Caki2 (cell line): Measurements from ENCODE around the gene SLC8A3. TPM values are rescaled to one million over a fixed set of nuclear protein-coding genes. Genes with fewer than 3 reads are reported as not detected.
A peak's percentile ranks its signal among the peaks of the same experiment; 100 is the strongest.
"Not testable (repeated sequence)": the region's sequence is repeated elsewhere in the genome, so short reads cannot be mapped to it uniquely, and the experiment has no call there.

Experiments used
- DNase-seq: peaks from one replicate; pipeline ENCODE4 v3.0.0-alpha.2; 2015; ENCODE audit warnings: low read depth
- in situ Hi-C: cut with HindIII; loops from 2 replicates; pipeline ENCODE4 v1.10.0; 2016; ENCODE audit warnings: low sequenced_read_pairs, low pct_unique_long_range_greater_than_20kb, mixed read lengths
- total RNA-seq: library from RNA; depleted of rRNA; stranded (reverse); fragments of >200 nt; shearing (Covaris generic); gene quantifications from 2 replicates; pipeline ENCODE4 v1.2.3, GENCODE V29; 2014; ENCODE audit warnings: low replicate concordance; rRNA removed

Gene SLC8A3, protein sequence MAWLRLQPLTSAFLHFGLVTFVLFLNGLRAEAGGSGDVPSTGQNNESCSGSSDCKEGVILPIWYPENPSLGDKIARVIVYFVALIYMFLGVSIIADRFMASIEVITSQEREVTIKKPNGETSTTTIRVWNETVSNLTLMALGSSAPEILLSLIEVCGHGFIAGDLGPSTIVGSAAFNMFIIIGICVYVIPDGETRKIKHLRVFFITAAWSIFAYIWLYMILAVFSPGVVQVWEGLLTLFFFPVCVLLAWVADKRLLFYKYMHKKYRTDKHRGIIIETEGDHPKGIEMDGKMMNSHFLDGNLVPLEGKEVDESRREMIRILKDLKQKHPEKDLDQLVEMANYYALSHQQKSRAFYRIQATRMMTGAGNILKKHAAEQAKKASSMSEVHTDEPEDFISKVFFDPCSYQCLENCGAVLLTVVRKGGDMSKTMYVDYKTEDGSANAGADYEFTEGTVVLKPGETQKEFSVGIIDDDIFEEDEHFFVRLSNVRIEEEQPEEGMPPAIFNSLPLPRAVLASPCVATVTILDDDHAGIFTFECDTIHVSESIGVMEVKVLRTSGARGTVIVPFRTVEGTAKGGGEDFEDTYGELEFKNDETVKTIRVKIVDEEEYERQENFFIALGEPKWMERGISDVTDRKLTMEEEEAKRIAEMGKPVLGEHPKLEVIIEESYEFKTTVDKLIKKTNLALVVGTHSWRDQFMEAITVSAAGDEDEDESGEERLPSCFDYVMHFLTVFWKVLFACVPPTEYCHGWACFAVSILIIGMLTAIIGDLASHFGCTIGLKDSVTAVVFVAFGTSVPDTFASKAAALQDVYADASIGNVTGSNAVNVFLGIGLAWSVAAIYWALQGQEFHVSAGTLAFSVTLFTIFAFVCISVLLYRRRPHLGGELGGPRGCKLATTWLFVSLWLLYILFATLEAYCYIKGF
- 0.91 TPM in 1 of 2 replicates, not detected in the other for total RNA-seq

DNA sequence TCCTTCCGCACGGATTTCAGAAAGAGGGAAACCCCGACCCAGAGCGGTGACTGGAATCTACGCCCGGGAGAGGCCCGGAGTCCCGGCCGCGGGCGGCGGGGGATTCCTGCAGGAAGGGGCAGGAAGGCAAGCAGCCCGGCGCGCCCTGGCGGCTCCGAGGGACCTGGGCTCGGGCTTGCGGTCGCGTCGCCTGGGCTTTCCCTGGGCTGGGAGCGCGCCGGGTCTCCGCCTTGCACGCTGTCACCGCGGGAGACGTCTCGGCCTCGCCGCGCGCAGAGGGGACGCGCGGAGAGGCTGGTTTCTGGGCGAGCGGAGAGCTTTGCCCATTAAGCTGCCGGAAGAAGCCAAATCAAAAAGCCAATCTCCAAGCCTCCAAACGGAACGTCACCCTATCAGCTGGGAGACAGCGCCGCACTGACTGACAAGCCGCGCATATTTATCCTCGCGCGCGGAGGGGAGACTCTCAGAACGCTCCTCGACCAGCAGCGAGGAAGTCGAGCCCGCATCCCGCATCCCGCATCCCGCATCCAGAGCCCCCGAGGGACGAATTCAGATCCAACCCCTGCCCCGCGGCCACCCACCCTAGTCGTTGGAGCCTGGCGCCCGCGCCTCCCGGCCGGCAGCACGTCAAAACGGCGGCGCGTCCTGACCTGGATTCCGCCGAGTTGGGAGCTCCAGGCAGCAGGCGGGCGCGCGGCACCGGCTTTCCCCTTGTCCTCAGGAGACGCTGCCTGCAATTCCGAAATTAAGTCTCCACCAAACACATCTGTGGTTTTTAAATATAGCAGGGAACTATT is at the start of gene SLC8A3:
Gene SLC8A3, minus strand, starts transcription at position 293 of the 797 bp plus-strand sequence. CDS start 20,529 bp downstream, outside the sequence.
- DNase-seq, result peak; percentile 26

DNA sequence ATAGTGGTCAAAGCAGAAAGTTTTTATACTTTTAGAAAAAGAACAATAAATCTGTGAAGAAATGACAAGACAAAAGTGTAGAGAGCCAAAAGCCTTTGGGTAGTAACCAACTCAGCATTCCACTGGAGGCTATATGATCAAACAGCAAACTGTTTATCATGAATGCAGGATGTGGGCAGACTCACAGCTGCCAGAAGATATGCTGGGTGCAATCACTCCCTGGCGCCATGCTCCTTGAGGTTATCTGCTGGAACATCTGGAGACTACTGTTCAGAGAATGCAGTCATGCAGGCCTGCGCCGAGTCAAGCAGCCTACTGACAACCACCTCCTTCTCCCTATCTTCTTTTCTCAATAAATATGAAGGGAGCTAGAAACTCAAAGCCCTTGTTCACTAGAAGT is 49.0 kb upstream of the SLC8A3 start:
- no peak for DNase-seq

More for the DNA sequence above, at the start of gene SLC8A3:
- in situ Hi-C loops, result no loop called here

DNA sequence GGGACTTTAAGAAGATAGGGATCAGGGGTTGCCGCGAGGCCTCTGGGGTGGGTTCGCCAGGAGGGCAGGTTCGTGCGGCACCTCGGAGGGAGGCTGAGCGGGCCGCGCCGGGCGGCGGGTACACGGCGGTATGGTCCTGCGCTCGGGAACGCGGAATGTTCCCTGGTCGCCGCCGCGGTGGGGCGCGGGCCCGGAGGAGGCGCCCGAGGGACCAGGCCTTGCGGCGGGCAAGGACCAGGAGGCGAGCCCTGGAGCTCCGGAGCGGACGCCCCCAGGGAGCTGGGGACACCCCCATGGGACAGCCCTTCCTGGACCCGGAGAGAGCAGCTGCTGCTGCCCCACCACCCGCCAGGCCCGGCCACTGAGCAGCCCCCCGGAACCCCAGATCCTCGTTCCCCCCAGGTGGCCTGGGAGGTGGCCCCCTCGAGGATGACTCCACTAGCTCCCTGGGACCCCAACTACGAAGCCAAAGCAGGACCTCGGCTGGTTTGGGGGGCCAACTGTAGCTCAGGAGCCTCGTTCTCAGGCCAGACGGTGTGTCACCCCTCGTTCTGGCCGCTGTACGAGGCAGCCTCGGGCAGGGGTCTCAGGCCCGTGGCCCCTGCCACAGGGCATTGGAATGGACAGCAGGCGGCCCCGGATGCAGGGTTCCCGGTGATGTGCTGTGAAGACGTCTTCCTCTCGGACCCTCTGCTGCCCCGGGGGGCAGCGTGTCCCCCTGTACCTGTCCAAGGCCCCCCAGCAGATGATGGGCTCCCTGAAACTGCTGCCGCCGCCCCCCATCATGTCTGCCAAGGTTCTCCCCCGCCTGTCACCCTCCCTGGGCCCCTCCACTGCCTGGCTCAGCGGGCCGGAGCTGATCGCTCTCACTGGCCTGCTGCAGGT is 45.6 kb upstream of the SLC8A3 start:
- no peak for DNase-seq
- in situ Hi-C loops, result no loop called here

More for the DNA sequence above, 49.0 kb upstream of the SLC8A3 start:
- in situ Hi-C loops, result no loop called here

DNA sequence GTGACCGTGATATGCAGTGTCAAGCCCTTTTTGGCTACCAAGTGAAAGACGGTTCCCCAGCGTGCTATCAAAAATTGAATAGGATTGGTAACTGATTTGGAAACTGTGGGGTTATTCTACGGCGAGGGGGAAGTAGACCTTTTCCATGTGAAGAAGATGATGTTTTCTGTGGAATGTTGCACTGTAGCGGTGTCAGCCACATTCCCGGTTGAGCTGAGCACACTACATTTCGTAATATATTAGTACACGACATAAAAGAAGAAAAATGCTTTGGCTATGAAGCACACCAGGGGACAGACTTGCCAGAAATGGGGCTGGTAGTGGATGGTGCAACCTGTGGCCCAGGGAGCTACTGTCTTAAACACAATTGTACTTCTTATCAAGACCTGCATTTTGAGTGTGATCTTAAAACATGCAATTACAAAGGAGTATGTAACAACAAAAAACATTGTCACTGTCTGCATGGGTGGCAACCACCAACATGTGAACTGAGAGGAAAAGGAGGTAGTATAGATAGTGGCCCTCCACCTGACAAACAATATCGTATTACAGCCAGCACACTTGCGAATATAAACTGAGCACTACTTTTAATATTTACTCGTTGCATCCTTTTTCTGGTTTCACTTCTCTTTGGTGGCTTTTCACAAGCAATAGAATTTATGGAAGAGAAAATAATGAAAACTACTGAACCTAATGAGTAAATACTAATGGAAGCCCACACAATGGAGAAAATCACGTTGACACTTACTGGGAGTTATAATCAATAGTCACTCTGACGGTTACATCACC is 43.2 kb upstream of the SLC8A3 start:
- in situ Hi-C loops, DNase-seq: not testable (repeated sequence)

DNA sequence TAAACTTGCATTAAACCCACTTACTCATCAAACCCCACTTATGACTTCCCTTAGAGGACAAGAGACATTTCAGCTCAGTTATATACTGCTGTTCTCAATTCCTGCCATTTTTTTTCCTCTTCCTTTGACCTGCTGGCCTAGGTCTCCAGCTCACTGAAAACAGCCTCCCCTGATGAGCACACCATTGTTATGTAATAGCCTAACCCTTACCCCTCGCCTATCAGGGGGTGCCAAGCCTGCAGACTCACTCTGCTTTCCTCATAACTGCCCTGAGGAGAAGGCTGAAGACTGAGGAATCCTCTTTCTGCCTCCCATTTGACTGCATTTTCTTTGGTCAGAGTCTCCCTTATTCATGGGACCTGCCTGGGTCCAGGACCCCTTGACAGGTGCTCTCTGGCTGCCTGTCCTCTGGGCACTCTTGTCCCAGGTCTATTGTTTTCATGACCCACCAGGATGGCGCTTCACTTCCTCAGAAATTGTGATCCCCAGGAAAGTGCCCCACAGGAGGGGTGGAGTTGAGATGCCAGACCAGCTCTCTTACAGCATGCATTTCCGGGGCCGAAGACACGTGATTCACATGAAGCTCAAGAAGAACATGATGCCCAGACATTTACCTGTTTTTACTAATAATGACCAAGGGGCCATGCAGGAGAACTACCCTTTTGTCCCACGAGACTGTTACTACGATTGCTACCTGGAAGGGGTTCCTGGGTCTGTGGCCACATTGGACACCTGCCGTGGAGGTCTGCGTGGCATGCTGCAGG is 41.3 kb upstream of the SLC8A3 start:
- in situ Hi-C loops, result not testable (repeated sequence)

DNA sequence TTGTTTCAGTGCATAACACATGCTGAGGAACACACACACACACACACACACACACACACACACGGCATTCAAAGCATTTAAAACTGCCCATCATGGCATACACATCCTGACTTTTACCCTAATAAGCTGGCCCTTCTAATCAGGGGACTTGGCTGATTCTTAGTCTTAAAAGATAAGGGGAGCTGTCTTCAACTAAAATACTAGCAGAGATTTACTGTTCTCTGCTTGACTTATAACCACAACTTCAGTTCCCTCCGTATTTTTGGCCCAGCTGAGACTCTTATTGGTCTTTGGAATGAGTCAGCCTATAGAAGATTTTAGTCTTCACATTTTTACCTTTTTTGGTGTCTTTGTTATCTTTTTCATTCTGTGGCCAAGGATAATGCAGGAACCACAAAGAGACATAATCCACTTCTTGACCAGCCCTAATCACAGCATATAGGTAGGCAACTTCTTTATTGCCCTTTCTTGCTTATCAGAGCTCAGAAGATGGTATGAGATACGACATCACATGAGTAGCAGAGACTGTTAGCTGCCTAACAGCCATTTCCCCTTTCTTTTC is 25.1 kb upstream of the SLC8A3 start:
- in situ Hi-C loops, result no loop called here
- no peak for DNase-seq

More for the DNA sequence above, 41.3 kb upstream of the SLC8A3 start:
- not testable (repeated sequence) for DNase-seq

DNA sequence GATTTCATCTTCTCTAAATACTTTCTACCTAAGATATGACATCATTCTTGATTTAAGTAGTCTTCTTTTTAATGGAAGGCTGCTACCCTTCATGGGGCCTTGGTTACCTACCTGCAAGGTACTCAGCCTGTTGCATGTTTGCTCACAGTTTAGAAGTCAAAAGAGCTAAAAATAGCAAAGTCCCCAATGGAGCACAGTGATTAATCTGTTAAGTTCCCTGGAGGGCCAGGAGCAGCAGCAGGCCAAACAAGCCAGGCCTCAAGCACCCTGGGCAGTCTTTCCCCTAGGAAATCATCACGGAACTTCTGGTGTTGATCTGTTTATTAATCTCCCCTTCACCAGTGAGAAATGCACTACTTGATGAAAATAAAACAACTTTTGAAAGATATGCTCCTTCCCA is 24.0 kb upstream of the SLC8A3 start:
- DNase-seq, result no peak
- in situ Hi-C loops, result no loop called here

DNA sequence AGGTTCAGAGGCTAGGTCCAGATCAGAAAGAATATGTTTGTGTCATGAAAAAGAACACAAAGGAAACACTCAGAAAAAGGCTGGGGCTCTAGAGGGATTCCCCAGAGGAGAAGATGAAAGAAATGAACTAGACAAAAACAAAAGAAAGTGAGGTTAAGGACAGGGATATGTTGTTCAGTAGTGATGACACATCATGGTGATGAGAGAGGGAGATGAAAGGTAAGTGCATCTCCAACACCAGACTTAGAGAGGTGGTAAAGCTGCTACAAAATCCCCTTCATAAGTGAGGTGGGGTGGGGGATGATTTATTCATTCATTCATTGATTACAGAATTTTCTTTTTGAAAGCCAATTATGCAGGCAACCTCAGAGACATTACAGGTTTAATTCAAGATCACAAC is 19.6 kb upstream of the SLC8A3 start:
- in situ Hi-C loops, result no loop called here
- no peak for DNase-seq

DNA sequence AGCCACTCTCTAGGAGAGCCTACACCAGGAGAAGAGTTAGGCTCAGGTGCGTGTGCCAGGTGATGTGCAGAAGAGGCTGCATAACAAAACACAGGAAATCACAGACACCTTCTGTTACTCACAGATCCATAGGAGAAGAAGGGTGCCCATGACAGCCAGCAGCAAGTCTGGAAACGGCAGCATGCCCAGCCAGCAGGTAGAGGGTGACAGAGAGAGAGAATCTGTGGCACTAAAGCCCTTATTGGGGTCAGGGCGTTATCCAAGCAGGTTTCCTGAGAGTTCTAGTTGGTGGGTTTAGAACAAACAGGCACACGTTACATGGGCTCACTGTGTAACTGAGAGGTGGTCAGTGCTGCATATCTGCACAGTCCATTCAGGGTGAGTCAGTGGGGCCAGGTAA is 14.9 kb upstream of the SLC8A3 start:
- DNase-seq, result no peak
- in situ Hi-C loops, result no loop called here

DNA sequence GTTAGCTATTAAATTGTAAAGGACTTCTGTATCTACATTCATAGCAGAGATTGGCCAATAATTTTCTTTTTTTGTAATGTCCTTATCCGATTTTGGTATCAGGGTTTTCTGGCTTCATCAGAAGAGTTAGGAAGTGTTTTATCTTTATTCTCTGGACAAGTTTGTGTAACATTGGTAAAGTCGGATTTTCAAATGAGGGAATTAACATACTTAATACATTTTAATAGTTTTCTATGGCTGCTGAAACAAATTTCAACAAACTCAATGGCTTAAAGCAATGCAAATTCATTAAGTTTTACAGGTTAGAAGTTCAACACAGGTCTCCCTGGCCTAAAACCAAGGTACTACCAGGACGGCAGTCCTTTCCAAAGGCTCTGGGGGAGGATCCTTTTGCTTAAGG is 13.2 kb upstream of the SLC8A3 start:
- in situ Hi-C loops, result no loop called here
- DNase-seq, result no peak

DNA sequence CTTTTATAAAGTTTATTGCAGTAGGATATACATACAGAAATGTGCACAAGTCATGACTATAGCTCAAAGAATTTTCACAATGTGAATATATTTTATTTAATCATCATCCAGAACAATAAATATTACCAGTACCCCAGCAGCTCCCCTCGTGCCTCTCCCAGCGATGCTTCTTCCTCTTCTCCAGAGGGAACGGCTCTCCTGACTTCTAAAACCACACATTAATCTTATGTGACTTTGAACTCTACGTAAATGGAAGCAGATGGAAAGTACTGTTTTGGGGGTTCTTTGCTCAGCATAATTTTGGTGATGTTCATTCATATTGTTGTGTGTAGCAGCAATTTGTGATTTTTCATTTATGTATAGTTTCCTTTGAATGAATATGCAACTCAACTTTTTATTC is 4.6 kb upstream of the SLC8A3 start:
- in situ Hi-C loops, result no loop called here
- DNase-seq, result no peak

DNA sequence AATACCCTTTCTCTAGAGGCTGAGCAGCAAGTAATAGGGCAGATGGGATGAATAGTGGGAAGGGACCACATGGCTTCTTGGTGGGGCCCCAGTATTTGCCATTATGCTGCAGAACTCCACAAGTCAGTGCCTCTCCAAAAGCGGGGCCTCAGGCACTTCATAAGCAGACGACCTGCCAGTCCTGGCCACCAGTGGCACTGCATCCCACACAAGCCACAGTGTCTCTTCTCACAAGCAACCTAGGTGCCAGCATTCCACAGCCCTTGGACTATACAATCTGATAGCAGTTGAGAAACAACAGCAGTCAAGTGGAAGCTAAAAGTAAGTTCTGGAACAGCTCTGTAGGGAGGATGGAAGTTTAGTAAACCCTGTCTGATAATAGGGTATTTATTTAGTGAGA is 4.2 kb upstream of the SLC8A3 start:
- no peak for DNase-seq
- in situ Hi-C loops, result no loop called here

DNA sequence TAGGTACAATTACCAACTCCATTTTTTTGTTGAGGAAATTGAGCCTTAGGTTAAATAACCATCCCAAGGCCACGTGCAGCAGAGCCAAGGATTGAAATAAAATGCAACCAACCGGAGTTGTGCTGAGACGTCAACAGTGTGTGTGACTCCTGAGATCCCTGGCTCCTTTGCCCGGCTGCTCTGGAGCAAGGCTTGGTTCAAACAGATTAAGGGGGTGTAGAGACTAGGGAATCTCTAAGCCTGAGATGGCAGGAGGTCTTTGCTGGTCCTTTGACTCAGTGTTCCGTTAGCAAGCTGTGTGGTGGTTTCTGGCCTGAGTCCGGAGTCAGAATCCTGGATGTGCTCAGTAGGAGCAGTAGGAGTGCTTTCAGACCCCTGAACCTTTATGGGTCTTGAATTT is 1.4 kb upstream of the SLC8A3 start:
- in situ Hi-C loops, result no loop called here
- DNase-seq, result no peak

DNA sequence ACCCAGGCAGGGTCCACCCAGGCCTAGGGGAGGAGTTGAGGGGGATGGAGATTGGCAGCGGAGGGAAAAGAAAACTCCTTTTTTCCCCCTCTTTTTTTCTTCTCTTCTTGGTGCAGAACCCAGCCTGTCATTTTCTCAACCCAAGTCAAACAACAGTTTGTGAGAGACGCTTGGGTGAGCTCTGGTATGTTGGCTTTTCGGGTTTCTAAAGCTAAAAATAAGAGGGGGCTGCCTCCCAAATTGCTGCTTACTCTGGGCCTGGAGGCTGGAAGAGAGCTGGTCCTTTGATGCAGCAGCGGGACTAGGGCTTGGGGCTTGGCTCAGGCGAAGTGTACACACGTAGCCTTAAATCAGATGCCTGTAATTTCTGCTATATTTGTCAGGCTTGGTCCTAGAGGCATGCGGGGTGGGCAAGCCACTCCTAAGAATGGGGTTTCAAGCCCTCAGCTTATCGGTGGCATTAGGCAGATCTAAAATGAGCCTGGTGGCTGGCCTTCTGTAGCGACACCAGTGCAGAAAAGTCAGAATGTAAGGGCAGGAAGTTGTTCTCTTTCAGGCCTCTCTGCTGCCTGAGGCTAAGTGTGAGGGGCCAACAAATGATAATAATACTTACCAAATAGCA is 816 bp upstream of the SLC8A3 start:
- DNase-seq, result no peak
- in situ Hi-C loops, result no loop called here

DNA sequence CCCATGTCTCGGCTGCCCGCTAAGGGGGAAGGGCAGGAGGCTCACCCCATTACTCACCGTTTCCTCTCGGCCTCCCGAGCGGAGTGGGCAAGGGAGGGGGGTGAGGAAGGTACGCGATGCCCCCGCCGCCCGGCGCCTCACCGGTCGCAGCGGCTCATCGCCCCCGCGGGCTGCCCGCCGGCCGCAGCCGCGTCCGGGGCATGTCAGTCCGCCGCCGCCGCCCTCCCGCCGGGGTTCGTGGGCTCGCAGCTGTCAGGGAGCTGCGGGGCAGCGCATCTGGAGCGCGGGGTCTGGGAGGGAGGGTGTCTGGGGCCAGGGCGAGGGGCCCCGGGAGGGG is 461 bp downstream of the SLC8A3 start:
- in situ Hi-C loops, result no loop called here
- no peak for DNase-seq
